DND-41 (cell line): ENCODE measurements around the gene LHX3.

Source experiments
- ATAC-seq: fragments of 200-7000 bp; cut with Tn5 transposase; 3 replicates; pipeline ENCODE4 v1.9.1; 2021; ENCODE audit warnings: low read depth; ENCODE audit not compliant: insufficient read depth
- DNase-seq: peaks from one replicate; pipeline ENCODE4 v3.0.0-alpha.2; 2020
- H2AFZ ChIP-seq: 2 replicates; pipeline ENCODE4 v1.6.0; 2012; ENCODE audit warnings: low read depth, low read length
- H3K27ac ChIP-seq: 2 replicates; pipeline ENCODE4 v1.5.1; 2012; ENCODE audit warnings: low read length, inconsistent platforms
- H3K27me3 ChIP-seq: fragments of 200-600 bp; sonication (generic); 2 replicates; pipeline ENCODE4 v1.6.0; 2012; ENCODE audit warnings: low read length, mild to moderate bottlenecking, inconsistent platforms; ENCODE audit not compliant: insufficient read depth, poor library complexity
- H3K36me3 ChIP-seq: 2 replicates; pipeline ENCODE4 v1.5.1; 2012; ENCODE audit warnings: low read length, inconsistent platforms; ENCODE audit not compliant: insufficient read depth
- H3K4me1 ChIP-seq: 2 replicates; pipeline ENCODE4 v1.5.1; 2012; ENCODE audit warnings: mild to moderate bottlenecking, low read length; ENCODE audit not compliant: insufficient read depth
- H3K4me2 ChIP-seq: 2 replicates; pipeline ENCODE4 v1.6.0; 2012; ENCODE audit warnings: mild to moderate bottlenecking, moderate library complexity, low read length, inconsistent platforms; ENCODE audit not compliant: insufficient read depth
- H3K4me3 ChIP-seq, 2 experiments: fragments of 200-600 bp in 1 of 2; shearing (Covaris generic) in 1 of 2; 2 replicates each; pipeline ENCODE4 v1.5.1; 2012 to 2016; ENCODE audit warnings: inconsistent platforms in 2 of 2, low read length in 2 of 2, mild to moderate bottlenecking in 2 of 2, low read depth in 1 of 2, moderate library complexity in 1 of 2
- H3K79me2 ChIP-seq: 2 replicates; pipeline ENCODE4 v1.6.0; 2012; ENCODE audit warnings: low read length, inconsistent platforms; ENCODE audit not compliant: insufficient read depth
- H3K9ac ChIP-seq: 2 replicates; pipeline ENCODE4 v1.6.0; 2012; ENCODE audit warnings: low read depth, mild to moderate bottlenecking, inconsistent platforms, low read length, moderate library complexity
- H3K9me3 ChIP-seq: 2 replicates; pipeline ENCODE4 v1.5.1; 2012; ENCODE audit warnings: low read length, moderate library complexity, mild to moderate bottlenecking, inconsistent platforms; ENCODE audit not compliant: insufficient read depth, severe bottlenecking
- H4K20me1 ChIP-seq: 2 replicates; pipeline ENCODE4 v1.6.0; 2012; ENCODE audit warnings: low read length; ENCODE audit not compliant: insufficient read depth
- CTCF ChIP-seq: IDR thresholded peaks from 2 replicates; pipeline ENCODE4 v1.5.1; 2012; ENCODE audit warnings: borderline replicate concordance, low read length, moderate library complexity, mild to moderate bottlenecking; ENCODE audit not compliant: poor library complexity, severe bottlenecking; ENCODE audit errors: extremely low read depth
- EZH2 ChIP-seq: IDR thresholded peaks from 3 replicates; pipeline ENCODE4 v1.6.1; 2012; ENCODE audit warnings: borderline replicate concordance, low read depth, mild to moderate bottlenecking, moderate library complexity, low read length, inconsistent platforms; ENCODE audit not compliant: severe bottlenecking

Gene LHX3

GRCh38 chr9:136242248-136242647, 37.3 kb upstream of the LHX3 start:
- Histone ChIP-seq H3K27me3 (no peaks in the 10 kb centered on the region), H2AFZ (no peak overlapping the region), H3K79me2 (peaks cover 79% of the 10 kb centered on the region), H3K36me3 (peaks cover 24% of the 10 kb centered on the region), H4K20me1 (peaks cover 73% of the 10 kb centered on the region), H3K9me3 (no peaks in the 10 kb centered on the region), H3K4me3 (no peak overlapping the region), H3K4me1 (peaks cover 28% of the 10 kb centered on the region), H3K4me2 (no peak overlapping the region), H3K9ac (no peak overlapping the region), H3K27ac (no peak overlapping the region)
- DNase-seq = no peak
- TF ChIP-seq CTCF = no peak
- TF ChIP-seq EZH2 = no peak
- ATAC-seq = no peak

GRCh38 chr9:136241542-136241941, 36.6 kb upstream of the LHX3 start:
- no peak overlapping the region for H3K27ac ChIP-seq

GRCh38 chr9:136240941-136241340, 36.0 kb upstream of the LHX3 start:
- Histone ChIP-seq H3K27me3 (no peaks in the 10 kb centered on the region), H2AFZ (no peak overlapping the region), H3K36me3 (peaks cover 35% of the 10 kb centered on the region), H3K4me3 (no peak overlapping the region), H3K9ac (no peak overlapping the region), H3K27ac (no peak overlapping the region), H4K20me1 (peaks cover 86% of the 10 kb centered on the region), H3K4me2 (no peak overlapping the region), H3K9me3 (no peaks in the 10 kb centered on the region), H3K79me2 (peaks cover 80% of the 10 kb centered on the region), H3K4me1 (peaks cover 25% of the 10 kb centered on the region)
- DNase-seq = no peak
- no peak for ATAC-seq
- TF ChIP-seq CTCF (no peak), EZH2 (no peak)

More at GRCh38 chr9:136241542-136241941, 36.6 kb upstream of the LHX3 start:
- H3K4me2 ChIP-seq = no peak overlapping the region
- no peak overlapping the region for H3K4me3 ChIP-seq
- no peak for DNase-seq
- no peak overlapping the region for H3K9ac ChIP-seq
- H3K27me3 ChIP-seq = no peaks in the 10 kb centered on the region
- no peak for ATAC-seq
- TF ChIP-seq EZH2 (no peak), CTCF (no peak)
- H4K20me1 ChIP-seq = peaks cover 80% of the 10 kb centered on the region
- peaks cover 79% of the 10 kb centered on the region for H3K79me2 ChIP-seq
- H3K9me3 ChIP-seq = no peaks in the 10 kb centered on the region
- H3K36me3 ChIP-seq = peaks cover 31% of the 10 kb centered on the region
- H3K4me1 ChIP-seq = peaks cover 28% of the 10 kb centered on the region
- no peak overlapping the region for H2AFZ ChIP-seq

GRCh38 chr9:136239983-136240330, 35.0 kb upstream of the LHX3 start:
- no peak overlapping the region for H3K27ac ChIP-seq
- no peak overlapping the region for H3K4me2 ChIP-seq
- H3K79me2 ChIP-seq = peaks cover 80% of the 10 kb centered on the region
- peaks cover 23% of the 10 kb centered on the region for H3K4me1 ChIP-seq
- H3K27me3 ChIP-seq = no peaks in the 10 kb centered on the region
- no peak overlapping the region for H3K9ac ChIP-seq
- ATAC-seq = no peak
- no peak overlapping the region for H2AFZ ChIP-seq
- H4K20me1 ChIP-seq = peaks cover 92% of the 10 kb centered on the region
- peaks cover 45% of the 10 kb centered on the region for H3K36me3 ChIP-seq
- no peak for TF ChIP-seq EZH2
- no peak for TF ChIP-seq CTCF
- no peak overlapping the region for H3K4me3 ChIP-seq
- H3K9me3 ChIP-seq = no peaks in the 10 kb centered on the region
- no peak for DNase-seq
